Astrocyte (in vitro differentiated cells and primary cell): ENCODE results near the gene TIMM22.

Source experiments
- CTCF ChIP-seq: IDR thresholded peaks from 2 replicates; pipeline ENCODE4 v1.5.1; 2011; ENCODE audit warnings: low read depth, mild to moderate bottlenecking, inconsistent platforms, low read length, moderate library complexity; ENCODE audit not compliant: insufficient read depth
- EZH2 ChIP-seq: IDR thresholded peaks from 2 replicates; pipeline ENCODE4 v1.6.1; 2012; ENCODE audit warnings: mild to moderate bottlenecking, low read length, inconsistent platforms; ENCODE audit not compliant: insufficient read depth

GRCh38 chr17:978103-979093, 18.5 kb upstream of the TIMM22 start:
- TF ChIP-seq CTCF, result no peak
- no peak for TF ChIP-seq EZH2
